ENCODE data around the gene ASCC1.

- TF ChIP-seq CTCF (conservative IDR thresholded peaks at IDR 0.05; ENCODE audit: low read depth, low read length) (no peak), EZH2 (IDR thresholded peaks at IDR 0.05; ENCODE audit: borderline replicate concordance, low read depth, low read length, poor library complexity, severe bottlenecking) (no peak)
These were observed 11.8 kb upstream of the ASCC1 start for GRCh38 chr10:72227826-72228225.
